Tongue (tissue), 2 donors: ENCODE data around the gene MS4A15. TPM values are rescaled to one million over a fixed set of nuclear protein-coding genes. Genes with fewer than 3 reads are reported as not detected.
"Not testable (repeated sequence)": the region's sequence is repeated elsewhere in the genome, so short reads cannot be mapped to it uniquely, and the experiment has no call there.

Source experiments
- DNase-seq: peaks from one replicate; pipeline ENCODE4 v3.0.0-alpha.2; 2015
- total RNA-seq: library from RNA; depleted of rRNA; stranded (reverse); fragments of >200 nt; gene quantifications from one replicate; pipeline ENCODE4 v1.2.3, GENCODE V29; 2014

Gene MS4A15, protein sequence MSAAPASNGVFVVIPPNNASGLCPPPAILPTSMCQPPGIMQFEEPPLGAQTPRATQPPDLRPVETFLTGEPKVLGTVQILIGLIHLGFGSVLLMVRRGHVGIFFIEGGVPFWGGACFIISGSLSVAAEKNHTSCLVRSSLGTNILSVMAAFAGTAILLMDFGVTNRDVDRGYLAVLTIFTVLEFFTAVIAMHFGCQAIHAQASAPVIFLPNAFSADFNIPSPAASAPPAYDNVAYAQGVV
- total RNA-seq = not detected

DNA sequence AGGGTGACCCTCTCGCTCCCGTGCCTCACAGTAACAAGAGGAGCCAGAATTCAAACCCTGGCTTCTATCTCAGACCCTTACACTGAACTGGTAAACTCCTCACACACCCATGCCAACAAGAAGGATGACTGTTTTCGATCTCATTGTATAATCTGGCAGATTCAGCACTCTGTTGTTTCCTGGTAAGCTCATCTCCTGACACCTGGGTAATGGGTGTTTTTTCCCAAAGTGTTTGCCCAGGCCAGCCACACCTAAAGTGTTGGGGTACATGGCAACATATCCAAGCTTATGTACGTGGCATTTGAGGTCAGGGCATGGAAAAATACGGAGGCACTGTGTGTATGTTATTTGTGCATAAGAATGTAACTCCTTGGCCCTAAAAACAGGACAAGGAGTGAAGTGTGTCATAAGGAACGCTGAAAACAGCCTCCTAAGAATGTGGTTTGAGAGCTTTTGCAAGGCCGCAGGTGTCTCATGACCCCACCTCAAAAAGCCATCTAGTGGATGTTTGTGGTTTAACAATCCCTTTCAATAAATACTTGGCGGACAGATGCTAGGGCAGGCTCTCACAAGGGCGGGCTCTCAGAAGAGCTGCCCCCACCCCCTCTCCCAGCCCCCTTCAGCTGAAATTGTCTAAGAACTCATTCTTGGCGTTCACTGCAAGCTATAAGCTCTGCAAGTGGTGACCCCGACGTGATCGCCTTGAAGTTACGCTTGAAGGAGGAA is at the start of gene MS4A15:
Gene MS4A15, plus strand, starts transcription at position 561 of the 726 bp plus-strand sequence. CDS start 6,867 bp downstream, outside the sequence.
- DNase-seq = no peak

DNA sequence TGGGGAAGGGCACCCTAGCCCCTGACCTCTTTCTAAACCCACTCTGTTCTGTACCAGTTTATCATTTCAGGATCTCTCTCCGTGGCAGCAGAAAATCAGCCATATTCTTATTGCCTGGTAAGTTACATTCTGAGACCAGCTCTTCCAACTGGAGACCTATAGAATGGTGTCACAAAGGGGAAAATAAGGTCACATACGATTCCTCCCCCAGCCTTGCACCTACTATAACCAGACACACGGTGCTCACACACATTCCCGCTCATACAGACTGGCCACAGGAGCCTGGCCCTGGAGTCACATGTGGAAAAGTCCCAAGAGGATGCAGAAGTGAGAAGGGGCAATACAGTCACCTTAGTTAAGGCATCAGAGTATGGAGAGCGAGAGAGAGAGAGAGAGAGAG is 49.7 kb upstream of the MS4A15 start:
- DNase-seq = no peak

DNA sequence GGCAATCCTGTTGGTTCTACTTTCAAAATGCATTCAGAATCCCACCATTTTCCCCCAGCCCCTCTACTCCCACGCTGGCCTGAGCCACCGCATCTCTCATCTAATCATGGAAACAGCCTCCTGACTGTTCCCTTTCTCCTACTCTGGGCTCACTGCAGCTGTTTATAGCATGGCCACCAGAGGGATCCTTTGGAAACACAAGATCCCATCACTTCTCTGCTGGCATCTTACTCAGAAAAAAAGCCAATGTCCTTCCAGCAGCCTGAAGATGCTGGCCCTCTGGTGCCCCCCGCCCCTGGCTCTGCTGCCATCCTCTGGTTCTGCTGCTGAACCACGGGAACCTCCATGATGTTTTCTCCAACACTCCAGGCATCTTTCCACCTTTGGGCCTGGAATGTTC is 46.2 kb upstream of the MS4A15 start:
- no peak for DNase-seq

DNA sequence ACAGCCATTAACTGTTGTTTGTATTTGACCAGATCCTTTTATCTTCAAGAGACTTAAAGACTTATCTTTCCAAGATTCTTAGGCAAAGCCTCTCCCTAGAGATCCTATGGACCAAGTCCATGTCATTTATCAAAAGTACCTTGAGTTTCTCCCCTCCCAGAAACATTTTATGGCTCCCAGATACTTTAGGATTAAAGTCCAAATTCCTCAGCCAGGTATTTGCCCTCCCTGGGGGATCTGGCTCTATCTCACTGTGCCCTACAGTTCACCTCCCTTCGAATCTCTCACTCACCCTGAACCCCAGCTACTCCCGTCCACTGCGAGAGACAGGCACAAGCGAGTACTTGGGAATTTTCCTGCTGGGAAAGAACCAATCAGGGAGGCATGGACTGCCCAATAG is 45.4 kb upstream of the MS4A15 start:
- DNase-seq = no peak

DNA sequence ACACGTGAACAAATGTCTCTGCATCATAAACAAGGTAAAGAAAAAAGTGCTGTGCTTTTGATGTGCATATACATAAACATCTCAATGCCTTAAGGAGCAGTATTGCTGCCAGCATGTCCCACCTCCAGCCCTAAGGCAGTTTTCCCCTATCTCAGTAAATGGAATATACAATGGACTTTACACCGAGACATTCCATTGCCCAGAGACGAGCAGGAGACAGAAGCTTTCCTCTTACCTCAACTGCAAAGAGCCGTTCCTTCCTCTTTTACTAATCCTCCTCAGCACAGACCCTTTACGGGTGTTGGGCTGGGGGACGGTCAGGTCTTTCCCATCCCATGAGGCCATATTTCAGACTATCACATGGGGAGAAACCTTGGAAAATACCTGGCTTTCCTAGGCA is 43.2 kb upstream of the MS4A15 start:
- not testable (repeated sequence) for DNase-seq

DNA sequence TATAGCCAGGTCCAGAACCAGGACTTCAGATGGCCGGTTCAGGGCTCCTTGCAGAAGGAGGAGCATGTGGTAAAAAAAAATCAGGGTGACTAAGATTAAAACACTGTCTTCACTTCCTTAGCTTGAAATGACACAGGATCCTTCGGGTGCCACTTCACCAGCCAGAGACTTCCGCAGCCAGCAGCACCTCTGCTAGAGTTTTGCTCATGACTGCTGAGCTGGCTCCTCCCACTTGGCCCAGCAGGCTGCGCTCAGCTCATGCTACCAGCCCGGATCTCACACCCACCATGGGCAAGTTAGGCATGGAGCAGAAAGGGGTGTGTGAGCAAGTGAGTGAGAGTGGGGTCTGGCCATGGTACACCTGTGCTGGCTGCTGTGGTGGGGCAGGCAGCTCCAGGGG is 38.7 kb upstream of the MS4A15 start:
- no peak for DNase-seq

DNA sequence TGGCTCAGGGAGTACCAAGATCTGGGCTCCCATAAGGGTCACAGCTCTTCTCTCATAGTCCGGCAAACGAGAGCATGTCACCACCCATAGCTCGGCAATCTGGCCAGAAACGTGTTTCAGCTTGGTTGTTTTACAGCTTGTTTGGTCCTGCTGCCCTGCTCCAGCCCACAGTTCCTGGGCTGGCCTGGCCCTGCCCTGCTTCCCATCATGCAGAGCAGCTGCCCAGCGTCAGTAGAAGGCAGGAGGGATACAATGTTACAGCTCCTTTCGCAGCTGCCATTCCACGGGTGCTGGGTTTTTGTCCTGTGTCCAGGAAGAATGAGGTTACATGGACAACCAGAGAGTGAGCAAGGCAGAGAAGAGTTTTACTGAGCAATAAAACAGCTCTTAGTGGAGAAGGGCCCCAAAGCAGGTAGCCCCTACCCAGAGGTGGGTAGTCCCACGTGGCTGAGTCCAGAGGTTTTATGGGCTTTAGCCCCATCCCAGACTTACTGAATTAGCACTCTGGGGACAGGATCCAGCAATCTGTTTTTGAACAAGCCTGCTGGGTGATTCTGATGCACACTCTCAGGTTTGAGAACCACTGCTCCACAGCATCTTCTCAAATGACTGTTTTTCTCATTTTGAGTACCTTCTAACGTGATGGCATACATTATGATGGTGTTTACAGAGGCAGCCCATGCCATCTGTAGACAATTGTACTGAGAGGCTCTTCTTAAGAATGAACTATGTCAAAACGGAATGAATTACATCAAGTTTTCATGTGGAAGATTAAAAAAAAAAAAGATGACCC is 37.9 kb upstream of the MS4A15 start:
- no peak for DNase-seq

DNA sequence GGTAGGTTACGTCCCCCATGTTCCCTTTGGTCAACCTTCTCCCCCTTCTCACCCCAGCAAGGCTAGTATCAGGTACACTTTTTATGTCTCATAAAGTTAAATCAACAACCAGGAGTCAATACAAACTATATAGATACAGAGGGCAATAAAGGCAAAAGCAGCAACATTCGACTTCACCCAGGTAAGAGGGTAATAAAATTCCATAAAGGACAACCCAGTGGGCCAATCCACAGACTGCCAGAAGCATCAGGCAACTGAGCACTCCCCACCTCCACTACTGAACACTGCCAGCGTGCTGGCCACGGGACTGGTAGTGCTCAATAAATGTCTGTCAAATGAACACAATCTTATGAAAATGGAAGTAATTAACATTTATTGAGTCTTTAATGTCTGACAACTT is 37.3 kb upstream of the MS4A15 start:
- no peak for DNase-seq

DNA sequence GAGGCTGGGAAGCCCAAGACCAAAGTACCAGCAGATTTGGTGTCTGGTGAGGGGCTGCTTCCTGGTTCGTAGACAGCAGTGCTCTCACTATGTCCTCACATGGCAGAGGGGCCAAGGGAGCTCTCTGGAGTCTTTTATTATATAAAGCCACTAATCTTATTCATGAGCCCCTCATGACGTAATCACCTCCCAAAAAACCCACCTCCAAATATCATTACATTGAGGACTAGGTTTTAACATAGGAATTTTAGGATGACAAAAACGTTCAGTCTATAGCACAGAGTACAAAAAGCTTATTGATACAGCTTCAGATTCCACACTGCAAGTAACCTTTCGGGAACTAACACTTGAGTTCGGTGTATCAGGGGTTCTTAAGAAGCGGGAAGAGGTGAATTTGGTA is 36.2 kb upstream of the MS4A15 start:
- no peak for DNase-seq

DNA sequence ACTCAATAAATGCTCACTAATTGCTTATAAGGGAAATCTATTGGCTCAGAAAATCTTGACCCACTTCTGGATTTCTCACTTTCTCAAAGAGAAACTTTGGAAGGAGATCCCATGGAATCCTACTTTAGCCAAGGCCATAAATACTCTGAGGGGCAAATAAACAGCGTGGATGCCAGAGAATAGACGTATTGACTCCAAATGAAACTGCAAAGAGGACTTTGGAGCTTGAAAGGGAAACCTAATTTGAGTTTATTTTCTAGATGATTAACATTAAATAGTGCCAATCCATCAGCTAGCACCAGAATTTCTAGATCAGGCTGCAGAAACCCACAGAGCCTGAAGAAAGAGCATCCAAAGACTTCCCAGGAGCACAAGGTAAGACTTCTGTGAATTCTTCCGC is 32.2 kb upstream of the MS4A15 start, which contains the start of gene MS4A18:
Gene MS4A18, plus strand, starts transcription at position 301 of the 400 bp plus-strand sequence.
- no peak for DNase-seq

DNA sequence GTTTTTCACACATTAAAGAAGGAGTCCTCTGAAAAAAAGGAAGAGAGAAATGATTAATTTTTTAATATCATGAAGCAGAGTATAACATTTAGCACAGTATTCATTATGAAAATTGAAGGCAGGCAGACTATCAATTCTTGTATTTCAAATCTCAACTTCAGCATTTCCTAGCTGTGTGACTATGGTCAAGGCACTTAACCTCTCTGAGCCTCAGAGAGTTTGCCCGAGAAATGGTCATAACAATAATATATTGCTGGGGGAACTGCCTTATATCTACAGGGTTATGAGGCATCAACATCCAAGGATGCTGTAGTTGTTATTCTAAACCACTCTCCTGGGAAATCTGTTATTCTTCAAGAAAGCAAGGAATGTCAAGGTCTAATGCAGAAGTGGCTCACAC is 31.1 kb upstream of the MS4A15 start:
- no peak for DNase-seq

DNA sequence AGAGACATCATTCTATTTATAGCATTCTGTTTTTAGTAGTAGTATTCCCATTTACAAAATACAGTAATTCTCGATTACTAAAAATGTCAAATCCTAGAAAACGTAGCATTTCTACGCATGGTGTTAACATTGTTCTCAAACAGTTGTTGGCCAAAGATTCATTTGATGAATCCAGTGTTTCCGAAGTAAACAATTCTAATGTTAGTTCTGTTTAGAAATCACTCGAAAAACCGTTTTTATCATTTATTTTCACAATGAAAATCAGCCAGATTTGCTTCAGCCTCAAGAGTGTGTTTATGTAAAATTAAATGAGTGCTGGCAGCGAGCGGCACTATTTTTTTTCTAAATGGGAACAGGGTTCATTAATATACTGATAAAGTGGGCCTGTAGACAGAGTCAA is 25.1 kb upstream of the MS4A15 start:
- no peak for DNase-seq

DNA sequence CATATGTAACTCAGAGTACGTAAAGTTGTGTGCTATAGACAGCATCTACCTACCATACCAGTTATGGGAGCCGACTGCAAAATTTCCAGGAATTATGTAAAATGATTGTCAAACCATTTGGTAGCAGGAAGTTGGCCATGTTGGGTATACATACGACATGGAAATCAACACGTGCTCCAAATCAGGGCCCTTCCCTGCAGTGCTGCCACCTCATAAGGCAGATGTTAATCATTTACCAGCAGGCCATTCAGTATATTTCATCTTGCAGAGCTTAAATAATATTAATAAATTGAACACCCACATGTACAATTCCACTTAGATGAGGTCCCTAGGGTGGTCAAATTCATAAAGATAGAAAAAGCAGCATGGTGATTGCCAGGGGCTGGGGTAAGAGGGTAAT is 22.4 kb upstream of the MS4A15 start:
- DNase-seq = no peak

DNA sequence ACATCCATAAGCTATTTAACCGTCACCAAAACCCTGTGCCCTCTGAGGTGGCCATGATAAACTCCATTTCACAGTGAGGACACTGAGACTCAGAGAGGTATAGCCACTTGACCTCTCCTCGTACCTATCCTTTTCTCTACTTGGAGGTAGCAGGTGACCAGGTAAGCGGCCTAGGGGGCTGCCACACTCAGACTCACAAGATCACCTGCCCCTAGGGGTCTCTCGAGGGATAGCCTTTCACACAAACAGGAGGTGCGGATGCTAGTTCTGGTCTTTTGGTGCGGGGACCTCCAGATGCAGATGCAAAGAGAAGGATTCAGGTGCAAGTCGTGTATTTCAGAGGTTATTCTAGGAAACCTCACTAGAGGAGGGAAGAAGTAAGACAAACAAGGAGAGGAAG is 17.6 kb upstream of the MS4A15 start:
- no peak for DNase-seq

DNA sequence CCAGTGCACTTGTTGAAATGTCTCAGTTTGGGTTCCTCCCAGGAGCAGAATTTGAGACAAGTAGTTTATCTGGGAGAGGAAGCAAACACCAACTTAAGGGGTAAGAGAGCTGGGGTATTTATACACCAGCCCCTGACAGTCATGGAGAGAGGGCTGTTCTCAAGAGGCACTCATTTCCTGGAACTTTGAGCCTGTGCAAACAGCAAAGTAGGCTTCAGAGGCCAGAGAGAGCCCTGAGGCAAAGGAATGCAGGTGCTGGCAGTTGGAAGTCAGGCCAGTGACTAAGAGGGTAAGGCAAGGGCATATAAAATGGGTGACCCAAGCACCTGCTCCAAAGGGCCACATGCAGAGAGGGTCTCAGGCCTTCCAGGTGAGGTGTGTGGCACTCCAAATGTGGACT is 16.1 kb upstream of the MS4A15 start:
- DNase-seq = no peak

DNA sequence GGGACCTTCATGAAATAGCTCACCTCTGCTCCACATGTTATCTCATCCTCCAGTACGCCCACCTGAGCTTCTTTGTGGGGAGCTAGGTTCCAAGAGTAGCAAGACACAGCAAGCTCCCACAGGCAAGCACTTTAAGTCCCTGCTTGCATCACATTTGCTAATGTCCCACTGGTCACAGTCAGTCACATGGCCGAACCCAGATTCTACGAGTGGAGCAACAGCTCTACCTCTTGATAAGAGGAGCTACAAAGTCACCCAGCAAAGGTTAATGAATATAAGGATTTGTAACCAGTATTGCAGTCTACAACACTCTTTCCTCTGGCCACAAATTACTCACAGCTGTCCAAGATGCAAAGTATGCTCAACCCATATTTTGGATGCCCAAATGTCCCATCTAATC is 15.2 kb upstream of the MS4A15 start:
- DNase-seq = no peak

DNA sequence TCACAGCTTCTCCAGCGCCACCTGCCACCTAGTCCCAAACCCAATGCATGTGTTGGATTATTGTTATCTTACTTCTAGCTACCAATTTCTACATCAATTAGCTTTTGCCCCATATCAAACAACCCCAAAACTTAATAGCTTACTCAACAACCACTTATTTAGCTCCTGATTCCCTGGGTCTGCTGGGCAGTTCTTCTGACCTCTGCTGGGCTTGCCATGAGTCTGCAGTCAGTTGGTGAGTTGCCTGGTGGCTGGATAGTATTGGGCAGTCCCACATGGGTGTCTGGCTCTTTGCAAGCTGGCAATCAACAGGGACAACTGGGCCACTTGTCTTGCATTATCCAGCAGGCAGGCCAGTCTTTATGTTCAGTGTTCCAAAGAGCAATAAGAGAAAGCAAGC is 13.6 kb upstream of the MS4A15 start:
- DNase-seq = no peak

DNA sequence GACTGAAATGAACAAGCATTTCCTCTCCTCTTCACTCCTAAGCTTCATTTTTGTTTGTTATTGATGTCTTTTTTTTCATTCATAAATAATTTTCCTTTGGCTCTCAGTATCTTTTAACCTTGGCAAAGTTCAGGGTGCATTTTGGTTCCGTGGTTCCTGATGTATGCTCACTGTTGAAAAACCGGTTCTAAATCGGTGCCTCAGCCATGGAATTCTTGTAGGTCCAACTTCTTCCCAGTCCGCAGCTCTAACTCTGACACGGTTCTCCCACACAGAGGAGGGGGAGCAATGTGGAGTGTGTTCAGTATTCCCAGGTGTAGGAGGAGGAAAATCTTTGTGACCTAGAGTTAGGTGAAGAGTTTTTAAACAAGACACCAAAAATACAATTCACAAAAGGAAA is 12.6 kb upstream of the MS4A15 start:
- DNase-seq = no peak

DNA sequence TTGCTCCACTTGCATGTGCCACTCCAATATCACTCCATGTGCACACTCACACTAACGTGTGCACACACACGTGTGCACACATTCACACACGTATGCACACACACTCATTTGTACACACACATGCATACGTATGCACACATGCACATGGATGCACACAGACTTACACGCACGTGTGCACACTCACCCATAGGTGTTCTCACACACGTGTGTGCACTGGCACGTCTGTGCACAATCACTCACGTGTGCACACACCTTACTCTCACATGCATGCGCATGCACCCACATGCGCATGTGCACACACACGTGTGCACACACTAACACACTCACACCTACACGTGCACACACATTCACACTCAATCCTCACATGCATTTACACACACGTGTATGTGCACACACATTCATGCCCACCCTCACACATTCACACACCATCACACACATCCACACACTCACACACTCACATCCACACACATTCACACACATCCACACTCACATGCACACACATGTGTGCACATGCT is 9.3 kb upstream of the MS4A15 start:
- DNase-seq = no peak

DNA sequence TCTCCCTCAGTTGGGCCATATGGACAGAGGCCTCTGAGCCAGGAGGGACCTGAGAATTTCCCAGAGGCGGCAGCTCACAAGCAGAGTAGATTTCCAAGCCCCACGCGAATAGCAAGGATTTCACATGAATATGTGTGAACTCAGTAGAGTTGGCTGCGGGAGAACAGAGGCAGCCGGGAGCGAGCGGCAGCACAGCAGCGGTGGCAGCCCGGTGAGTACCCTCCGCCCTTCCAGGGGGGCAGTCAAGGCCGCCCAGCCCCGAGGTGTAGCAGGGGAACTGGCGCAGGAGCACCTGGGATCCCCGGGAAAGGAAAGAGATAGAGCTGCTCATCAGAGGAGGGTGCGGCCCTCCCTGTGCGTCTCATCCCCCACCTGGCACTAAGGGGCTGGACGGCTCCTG is 8.4 kb upstream of the MS4A15 start:
- DNase-seq = no peak

DNA sequence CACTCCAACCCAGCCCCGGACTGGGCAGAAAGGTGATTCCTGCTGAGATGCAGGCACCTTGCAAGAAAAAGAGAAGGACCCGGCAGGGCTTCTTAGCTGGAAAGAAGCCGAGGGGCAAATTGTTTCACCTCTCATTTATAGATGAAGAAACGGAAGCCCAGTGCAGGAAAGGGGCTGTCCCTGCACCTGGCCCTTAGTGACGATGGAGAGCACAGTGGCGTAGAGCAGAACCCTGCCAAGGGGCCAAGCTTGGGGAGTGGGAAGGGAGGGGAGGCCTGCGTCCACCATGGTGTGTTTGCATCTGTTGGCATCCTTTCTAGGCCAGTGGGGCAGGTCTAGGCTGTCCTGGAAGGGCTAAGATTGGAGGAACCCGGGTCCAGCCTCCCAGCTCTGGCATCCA is 7.8 kb upstream of the MS4A15 start:
- DNase-seq = no peak

DNA sequence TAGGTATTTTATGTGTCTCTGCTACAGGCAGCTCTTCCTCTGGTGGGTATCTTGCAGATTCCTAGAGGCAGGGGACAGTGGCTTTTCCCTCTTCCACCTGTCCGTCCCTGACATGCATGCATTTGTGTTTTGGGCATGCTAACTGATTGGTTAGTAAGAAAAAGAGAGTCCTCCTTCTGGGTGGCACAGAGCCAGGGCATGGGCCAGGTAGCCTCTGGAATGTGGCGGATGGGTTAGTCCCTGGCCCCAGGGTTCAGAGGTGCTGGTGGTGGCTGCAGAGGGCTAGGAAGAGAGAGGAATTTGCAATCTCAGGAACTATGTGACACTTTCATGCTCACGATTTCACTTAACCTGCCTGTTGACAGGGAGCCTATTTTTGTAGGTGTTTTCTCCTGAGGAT is 5.8 kb upstream of the MS4A15 start:
- DNase-seq = no peak

DNA sequence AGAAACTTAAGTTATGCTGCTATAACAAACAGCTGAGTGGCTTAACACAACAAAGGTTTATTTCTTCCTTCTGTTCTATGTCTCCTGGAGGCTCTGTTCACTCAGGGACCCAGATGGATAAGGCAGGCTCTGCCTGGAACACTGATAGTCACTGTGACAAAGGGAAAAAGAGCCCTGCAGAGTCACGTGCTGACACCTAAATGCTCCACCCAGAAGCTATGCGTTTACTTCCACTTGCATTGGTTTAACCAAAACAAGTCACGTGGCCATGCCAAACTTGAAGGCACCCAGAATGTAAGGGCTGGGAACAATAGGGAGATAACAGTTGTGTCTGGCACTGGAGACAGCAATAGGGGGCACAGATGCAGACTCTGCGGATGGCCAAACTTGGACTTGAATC is 3.4 kb upstream of the MS4A15 start:
- no peak for DNase-seq
